H7 (cell line): ENCODE data around the gene CDCP2. TPM values are rescaled to one million over a fixed set of nuclear protein-coding genes. Genes with fewer than 3 reads are reported as not detected.
"Not testable (repeated sequence)": the region's sequence is repeated elsewhere in the genome, so short reads cannot be mapped to it uniquely, and the experiment has no call there.

Experiments
- DNase-seq: peaks from one replicate; pipeline ENCODE4 v3.0.0; 2012
- H3K27me3 ChIP-seq: 2 replicates; pipeline ENCODE4 v1.6.0; 2011; ENCODE audit warnings: mild to moderate bottlenecking, low read length; ENCODE audit not compliant: control insufficient read depth, insufficient read depth
- H3K36me3 ChIP-seq: replicated peaks from 2 replicates; pipeline ENCODE4 v1.5.1; 2011; ENCODE audit warnings: low read length; ENCODE audit not compliant: control insufficient read depth, insufficient read depth
- H3K4me3 ChIP-seq: 2 replicates; pipeline ENCODE4 v1.5.1; 2011; ENCODE audit warnings: low read depth, mild to moderate bottlenecking, control low read depth, low read length, moderate library complexity; ENCODE audit not compliant: insufficient read depth
- total RNA-seq: library from RNA; depleted of rRNA; stranded (reverse); fragments of >200 nt; shearing (Covaris generic); gene quantifications from 2 replicates; pipeline ENCODE4 v1.2.3, GENCODE V29; 2014

Gene CDCP2
- total RNA-seq, 1 experiment from 2014 or later = not detected

DNA sequence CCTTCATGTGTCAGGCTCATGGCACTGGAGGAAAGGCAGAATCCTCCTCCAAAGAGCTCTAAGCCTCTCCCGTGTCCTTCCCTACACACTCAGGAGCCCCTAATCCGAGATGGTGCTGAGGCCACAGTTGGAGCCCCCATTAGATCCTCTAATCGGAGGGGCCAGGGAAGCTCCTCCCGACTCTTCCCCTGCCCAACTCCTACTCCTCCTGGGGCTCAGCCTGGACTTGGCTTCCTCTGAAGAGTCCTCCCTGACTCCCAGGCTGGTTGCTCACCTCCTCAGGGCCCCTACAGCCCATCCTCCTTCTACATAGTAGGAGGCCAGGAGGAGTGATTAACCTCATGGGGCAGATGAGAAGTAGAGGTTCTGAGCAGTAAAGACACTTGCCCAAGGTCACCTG lies 21.3 kb upstream of the CDCP2 start:
- no peak for DNase-seq
- H3K36me3 ChIP-seq = no peaks in the 10 kb centered on the region
- H3K4me3 ChIP-seq = no peak overlapping the region
- no peaks in the 10 kb centered on the region; the same call in 1 of the 2 replicates for H3K27me3 ChIP-seq

DNA sequence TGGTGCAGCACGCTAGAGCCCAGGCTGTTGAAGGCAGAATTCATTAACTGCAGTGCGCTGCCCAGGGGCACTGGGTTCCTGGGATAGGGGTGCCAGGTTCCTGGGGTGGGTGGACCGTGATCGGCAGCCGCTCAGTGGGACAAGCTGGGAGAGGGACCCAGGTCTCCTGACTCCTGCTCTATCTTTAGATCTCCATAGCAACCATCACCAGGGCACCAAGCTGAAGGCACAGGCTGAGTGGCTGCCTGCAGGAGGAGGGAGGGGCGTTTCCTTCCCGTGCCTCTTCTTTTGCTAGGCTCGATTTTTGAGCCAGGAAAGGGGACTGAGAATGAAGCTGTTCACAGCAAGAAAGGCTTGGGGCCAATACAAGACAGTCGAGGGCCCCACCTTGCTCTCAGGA lies 20.9 kb upstream of the CDCP2 start:
- Histone ChIP-seq H3K27me3 (no peaks in the 10 kb centered on the region; the same call in 1 of the 2 replicates), H3K4me3 (no peak overlapping the region), H3K36me3 (no peaks in the 10 kb centered on the region)
- DNase-seq = no peak

DNA sequence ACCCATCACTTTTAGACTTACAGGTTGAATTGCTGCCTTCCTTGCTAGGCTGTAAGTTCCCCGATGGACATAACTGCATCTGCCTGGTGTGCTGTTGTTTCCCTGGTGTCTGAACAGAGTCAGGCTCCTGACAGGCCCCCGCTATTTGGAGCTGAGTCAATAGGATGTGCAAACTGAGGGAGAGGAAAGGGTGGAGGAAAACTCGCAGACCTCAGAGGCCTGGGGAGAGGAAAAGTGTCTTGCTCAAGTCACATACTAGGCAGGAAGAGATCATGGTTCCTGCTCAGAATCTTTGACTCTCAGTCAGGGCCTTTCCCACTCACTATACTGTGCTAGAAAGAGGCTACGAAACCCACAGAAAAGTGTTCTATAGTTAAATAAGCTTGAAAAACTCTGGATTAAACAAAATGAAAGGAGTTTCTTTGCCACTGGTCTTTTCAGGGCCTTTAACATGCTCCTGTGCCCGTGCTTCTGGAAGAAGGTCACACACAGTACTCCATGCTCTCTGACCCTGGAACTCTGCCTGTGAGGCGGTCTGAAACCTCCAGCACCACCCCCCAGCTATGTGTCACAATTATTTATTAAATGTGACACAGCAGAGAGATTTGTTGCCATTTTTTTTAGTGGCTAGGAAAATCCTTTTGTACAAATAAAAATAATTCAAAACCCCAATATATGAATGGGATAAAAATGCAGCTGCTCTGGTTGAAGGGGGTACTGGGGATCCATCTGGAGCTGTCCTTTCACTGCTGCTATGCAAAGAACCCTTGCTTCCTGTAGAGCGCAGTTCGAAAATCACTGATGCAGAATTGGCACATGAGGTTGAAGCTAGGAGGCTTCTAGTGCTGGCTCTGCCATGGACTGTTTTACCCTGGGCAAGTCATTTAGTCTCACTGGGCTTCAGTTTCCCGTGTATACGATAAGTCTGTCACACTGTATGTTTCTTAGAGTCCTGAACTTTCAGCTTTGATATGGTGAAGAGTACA lies 20.1 kb upstream of the CDCP2 start:
- no peak for DNase-seq
- Histone ChIP-seq H3K27me3 (no peaks in the 10 kb centered on the region; the same call in 1 of the 2 replicates), H3K36me3 (no peaks in the 10 kb centered on the region), H3K4me3 (no peak overlapping the region)

DNA sequence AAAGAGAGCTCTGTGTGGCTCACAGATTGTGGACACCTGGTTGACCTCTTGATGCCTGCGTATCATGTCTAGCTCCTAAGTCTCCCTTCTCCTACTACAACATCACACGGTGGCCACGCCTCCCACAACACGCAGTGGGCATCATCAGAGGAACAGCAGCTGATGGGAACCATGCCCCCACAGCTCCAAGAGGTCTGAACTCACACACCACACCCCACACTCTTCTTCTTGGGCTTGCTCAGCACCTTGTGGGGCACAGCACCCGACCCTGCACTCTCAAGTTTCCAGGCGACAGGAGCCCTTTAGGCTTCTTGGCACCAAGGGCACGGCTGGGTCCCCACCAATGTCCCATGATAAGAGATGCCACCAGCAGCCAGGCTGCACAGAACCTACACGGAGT lies 18.8 kb upstream of the CDCP2 start:
- no peak for DNase-seq
- H3K36me3 ChIP-seq = no peaks in the 10 kb centered on the region
- no peaks in the 10 kb centered on the region; the same call in 1 of the 2 replicates for H3K27me3 ChIP-seq
- no peak overlapping the region for H3K4me3 ChIP-seq

DNA sequence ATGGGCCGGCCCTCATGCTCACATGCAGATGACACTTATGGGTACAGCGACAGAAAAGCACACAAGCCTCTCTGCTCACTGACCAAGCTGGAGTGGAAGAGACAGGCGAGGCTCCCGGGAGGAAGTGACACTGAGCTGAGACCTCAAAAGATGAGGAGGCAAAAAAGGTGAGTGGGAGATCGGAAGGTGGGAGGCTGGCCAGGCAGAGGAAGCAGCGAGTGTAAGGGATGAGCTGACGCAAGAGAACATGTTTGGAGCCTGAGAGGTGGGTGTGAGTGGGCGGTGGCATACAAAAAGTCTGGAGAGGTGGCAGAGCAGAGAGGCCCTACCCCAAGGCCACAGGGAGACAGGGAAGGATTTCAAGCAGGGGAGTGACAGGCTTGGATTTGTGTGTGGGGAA lies 18.2 kb upstream of the CDCP2 start:
- no peak overlapping the region for H3K4me3 ChIP-seq
- DNase-seq = no peak
- no peaks in the 10 kb centered on the region; the same call in 1 of the 2 replicates for H3K27me3 ChIP-seq
- H3K36me3 ChIP-seq = no peaks in the 10 kb centered on the region

DNA sequence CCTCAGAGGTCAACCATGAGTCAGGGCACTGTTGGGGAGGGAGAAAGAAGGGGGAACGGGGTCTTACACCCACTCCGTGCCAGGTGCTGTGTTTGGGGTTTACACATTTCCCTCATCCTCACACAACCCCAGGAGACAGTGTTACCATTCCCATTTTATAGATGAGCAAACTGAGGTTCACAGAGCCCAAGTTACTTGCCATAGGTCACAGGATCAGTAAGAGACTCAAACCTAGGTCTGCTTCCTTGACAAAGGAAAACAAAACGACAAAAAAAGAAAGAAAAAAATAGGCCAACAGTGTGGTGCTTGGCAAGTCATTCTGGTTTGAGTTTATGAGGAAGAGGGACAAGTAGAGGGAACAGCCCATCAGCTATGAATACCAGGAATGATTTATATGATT lies 16.3 kb upstream of the CDCP2 start:
- Histone ChIP-seq H3K27me3 (no peaks in the 10 kb centered on the region), H3K36me3 (no peaks in the 10 kb centered on the region), H3K4me3 (no peak overlapping the region)
- DNase-seq = no peak

DNA sequence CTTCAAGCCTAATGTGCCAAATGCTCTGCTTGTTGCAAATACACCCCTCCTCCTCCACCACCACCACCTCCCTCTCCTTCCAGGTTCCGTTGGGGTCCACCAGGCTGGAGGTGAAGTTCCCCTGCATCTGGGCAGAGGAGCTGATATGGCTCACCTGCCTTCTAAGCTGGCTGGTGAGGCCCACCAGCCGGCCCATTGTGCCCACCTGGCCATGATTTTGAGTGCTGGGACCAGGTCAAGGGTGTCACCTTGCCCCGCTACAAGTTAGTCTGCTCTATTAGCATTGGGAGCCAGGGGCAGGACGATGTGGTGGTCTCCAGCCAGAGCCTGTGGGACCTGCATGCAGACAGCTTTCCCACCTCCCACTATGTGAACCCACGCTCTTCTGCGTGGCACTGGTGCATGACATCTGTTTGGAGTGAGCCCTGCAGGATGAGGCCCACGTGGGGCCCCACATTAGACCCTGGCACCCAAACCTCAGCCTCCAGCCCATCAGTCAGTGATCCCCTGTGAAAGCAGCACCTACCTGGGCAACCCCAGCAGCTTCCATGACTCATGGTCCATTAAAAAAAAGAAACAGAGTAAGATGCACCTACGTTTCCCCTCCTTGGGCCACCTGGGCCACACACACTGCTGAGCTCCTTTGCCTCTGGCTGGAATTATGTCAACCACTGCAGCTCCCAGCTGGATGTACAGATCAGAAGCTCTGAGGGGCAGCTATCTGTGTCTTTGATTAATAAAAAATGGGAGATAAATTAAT lies 15.6 kb upstream of the CDCP2 start:
- no peak overlapping the region for H3K4me3 ChIP-seq
- no peak for DNase-seq
- H3K27me3 ChIP-seq = no peaks in the 10 kb centered on the region
- no peaks in the 10 kb centered on the region for H3K36me3 ChIP-seq

DNA sequence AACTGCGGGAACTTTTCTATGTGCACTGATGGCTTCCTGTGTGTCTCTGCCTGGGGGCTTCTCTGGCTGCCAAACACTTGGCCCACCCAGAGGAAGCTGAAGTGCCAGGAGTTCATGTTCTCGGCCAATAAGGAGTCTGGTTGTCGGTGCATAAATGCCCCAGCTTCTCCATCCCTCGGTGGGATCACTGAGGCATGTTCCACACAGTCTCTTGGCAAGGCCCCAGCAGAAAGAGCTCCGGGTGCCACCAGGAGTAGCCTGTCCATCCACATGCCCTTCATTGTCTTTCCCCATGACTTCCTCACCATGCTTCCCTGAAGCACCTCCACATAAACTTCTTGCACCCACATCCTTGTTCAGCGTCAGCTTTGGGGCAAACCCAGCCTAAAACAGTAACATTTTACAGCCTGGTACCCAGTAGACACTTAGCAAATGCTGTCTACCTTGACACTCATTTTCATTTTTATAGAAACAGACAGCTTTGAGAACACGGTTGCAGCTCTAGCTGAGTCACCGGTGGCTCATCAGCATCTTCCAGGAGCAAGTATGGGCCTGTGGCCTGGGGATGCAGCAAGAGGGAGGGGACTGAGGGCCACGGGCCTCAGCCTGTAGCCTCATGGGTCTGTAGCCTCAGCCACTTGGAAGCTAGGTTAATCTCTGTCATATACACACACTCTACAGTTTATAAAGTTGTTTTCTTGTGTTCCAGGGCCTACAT lies 14.8 kb upstream of the CDCP2 start:
- Histone ChIP-seq H3K27me3 (no peaks in the 10 kb centered on the region), H3K4me3 (no peak overlapping the region), H3K36me3 (no peaks in the 10 kb centered on the region)
- DNase-seq = no peak

DNA sequence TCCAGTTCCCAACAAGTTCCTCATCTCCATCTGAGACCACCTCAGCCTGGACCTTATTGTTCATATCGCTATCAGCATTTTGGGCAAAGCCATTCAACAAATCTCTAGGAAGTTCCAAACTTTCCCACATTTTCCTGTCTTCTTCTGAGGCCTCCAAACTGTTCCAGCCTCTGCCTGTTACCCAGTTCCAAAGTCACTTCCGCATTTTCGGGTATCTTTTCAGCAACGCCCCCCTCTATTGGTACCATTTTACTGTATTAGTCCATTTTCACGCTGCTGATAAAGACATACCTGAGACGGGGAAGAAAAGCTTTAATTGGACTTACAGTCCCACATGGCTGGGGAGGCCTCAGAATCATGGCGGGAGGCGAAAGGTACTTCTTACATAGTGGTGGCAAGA lies 13.6 kb upstream of the CDCP2 start:
- not testable (repeated sequence) for H3K27me3 ChIP-seq, H3K4me3 ChIP-seq, H3K36me3 ChIP-seq

DNA sequence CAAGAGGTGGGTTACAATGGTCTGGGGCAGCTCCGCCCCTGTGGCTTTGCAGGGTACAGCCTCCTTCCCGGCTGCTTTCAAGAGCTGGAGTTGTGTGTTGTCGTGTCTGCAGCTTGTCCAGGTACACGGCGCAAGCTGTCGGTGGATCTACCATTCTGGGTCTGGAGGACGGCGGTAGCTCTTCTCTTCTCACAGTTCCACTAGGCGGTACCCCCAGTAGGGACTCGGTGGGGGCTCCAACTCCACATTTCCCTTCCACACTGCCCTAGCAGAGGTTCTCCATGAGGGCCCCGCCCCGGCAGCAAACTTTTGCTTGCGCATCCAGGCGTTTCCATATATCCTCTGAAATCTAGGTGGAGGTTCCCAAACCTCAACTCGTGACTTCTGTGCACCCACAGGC lies 12.3 kb upstream of the CDCP2 start:
- Histone ChIP-seq H3K36me3 (no peaks in the 10 kb centered on the region), H3K4me3 (no peak overlapping the region), H3K27me3 (no peaks in the 10 kb centered on the region)
- DNase-seq = no peak

More for the DNA sequence above, 13.6 kb upstream of the CDCP2 start:
- not testable (repeated sequence) for DNase-seq

DNA sequence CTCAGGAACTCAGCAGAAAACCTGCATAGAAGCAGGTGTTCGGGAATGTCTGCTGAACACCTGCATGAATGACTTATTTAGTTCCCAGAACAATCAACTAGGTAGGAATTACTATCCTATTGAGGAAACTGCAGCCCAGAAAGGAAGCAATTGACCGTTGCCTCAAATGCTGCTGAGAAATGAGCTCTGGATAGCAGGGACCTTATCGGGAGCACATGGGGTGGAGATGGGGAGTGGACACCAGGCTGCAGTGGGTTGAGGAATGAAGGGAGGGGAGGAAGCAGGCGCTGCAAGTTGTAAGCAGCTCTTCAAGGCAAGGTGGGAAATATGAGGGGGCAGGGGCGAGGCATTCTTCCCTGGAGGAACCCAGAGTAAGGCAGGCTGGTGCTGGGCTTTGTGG lies 10.8 kb upstream of the CDCP2 start:
- H3K4me3 ChIP-seq = no peak overlapping the region
- H3K36me3 ChIP-seq = no peaks in the 10 kb centered on the region
- no peaks in the 10 kb centered on the region for H3K27me3 ChIP-seq
- no peak for DNase-seq

DNA sequence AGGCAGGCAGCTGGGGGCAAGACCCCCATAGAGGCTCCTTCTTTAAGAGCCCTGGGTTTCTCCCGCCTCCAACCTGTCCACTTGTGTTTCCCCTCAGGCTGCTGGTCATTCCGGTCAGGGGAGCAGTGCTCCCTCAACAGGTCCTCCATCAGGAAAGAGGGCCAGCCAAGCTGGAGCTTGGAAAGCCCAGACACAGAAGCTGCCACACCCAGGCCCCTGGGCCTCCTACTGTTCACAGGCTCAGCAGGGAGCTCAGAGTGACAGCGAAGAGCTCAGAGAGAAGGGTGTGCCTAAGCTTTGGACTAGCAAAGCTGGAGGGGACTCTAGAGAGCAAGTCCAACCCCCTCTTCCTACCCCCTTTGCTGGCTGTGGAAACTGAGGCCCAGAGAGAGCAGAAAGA lies 10.3 kb upstream of the CDCP2 start:
- no peak overlapping the region for H3K4me3 ChIP-seq
- no peak for DNase-seq
- no peaks in the 10 kb centered on the region for H3K36me3 ChIP-seq
- no peaks in the 10 kb centered on the region for H3K27me3 ChIP-seq

DNA sequence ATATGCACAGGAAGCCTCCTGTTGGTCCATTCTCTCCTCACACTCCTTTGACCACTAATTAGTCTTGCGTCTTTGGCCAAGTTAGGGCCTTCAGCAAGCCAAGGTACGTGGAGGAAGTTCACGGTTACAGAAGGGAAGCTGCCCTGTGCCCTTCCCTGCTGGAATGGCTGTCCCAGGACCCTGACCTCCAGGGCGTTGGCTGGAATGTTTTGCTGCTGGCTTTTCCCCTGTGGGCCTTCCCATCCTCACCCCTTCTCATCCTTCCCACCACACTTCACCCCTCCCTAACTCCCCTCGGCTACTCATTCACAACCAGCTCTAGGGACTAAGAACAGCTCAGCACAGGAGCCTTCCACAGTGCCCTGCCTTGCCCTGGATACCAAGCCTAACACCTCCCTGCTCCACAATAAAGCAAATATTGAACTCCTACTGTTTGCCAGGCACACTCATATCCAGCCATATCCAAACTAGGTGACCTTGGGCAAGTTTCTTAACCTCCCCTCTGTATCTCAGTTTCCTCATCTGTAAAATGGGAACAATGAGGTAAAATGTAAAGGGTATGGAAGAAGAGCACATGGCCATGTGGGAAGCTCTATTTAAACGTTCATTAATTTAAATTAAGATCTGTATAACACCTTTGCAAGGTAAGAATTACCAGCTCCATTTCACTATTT lies 8.8 kb upstream of the CDCP2 start:
- no peak for DNase-seq
- Histone ChIP-seq H3K27me3 (no peaks in the 10 kb centered on the region), H3K4me3 (no peak overlapping the region), H3K36me3 (no peaks in the 10 kb centered on the region)

DNA sequence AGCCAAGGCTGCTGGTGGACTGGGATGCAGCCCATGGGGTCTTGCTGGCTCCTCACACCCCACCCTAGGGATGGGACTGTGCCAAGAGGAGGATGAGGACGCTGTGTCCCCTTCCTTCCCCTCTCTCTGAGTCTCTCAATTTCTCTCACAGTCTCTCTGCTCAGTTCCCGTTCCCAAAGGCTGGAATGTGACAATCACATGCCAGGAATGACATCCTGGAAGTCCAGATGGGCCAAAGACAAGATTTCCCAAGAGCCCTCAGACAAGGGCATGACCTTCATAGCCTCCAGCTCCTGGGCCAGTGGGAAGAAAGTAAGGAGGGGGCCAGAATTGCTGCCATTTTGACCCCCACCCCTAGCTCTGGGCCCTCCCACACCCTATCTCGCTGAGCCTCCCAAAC lies 7.6 kb upstream of the CDCP2 start:
- Histone ChIP-seq H3K4me3 (no peak overlapping the region), H3K36me3 (no peaks in the 10 kb centered on the region), H3K27me3 (no peaks in the 10 kb centered on the region)
- no peak for DNase-seq
